Activated gamma-delta T cell treated with anti-CD3 and anti-CD28 coated beads, Interleukin-2, amount 50 U/mL, for 16 hours (primary cell): ENCODE data around the gene FMN1.

Experiments used
- DNase-seq: peaks from one replicate; pipeline ENCODE4 v3.0.0-alpha.2; 2020; ENCODE audit warnings: low read depth

FMN1 gene

GRCh38 chr15:33200903-33201302 is 6.4 kb upstream of the FMN1 start:
- DNase-seq, result no peak

DNA sequence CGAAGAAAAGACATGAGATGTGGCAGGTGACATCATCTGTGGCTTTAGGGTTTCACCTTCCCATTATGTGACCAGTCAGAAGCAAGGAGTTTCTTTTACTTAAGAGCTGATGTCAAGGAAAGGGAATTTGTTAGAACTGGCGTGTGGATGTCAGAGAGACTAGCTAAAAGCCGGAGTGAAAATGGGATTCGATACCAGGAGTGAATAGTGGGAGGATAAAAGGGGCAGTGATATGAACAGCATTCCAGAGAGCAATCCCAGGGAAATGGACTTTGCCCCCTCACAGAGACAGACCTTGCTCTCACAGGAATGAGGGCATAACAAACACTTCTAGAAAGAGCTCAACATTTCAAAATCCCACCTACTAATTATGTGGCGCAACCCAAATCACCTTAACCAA is 5.9 kb upstream of the FMN1 start:
- no peak for DNase-seq

GRCh38 chr15:33198541-33198940 is 4.0 kb upstream of the FMN1 start:
- DNase-seq, result no peak

DNA sequence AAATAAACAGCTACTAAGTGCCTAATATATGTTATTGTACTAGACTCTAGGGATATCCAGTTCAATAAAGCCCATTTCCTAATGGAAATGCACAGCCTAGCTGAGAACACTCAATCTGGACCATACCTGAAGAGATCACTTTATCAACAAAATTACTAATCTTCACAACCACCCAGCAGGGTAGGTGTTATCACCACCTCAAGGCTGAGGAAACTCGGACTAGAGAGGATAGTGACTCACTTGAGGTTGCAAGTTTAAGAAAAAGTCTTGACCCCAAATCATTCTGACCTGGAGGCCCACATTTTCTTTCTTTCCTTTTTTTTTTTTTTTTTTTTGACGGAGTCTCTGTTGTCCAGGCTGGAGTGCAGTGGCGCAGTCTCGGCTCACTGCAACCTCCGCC is 3.1 kb upstream of the FMN1 start:
- no peak for DNase-seq

GRCh38 chr15:33194237-33194636 is 277 bp downstream of the FMN1 start:
- no peak for DNase-seq

- no peak for DNase-seq
These were observed 2.9 kb downstream of the FMN1 start for GRCh38 chr15:33191591-33191990.

- no peak for DNase-seq
These were observed 4.0 kb downstream of the FMN1 start for GRCh38 chr15:33190539-33190938.

DNA sequence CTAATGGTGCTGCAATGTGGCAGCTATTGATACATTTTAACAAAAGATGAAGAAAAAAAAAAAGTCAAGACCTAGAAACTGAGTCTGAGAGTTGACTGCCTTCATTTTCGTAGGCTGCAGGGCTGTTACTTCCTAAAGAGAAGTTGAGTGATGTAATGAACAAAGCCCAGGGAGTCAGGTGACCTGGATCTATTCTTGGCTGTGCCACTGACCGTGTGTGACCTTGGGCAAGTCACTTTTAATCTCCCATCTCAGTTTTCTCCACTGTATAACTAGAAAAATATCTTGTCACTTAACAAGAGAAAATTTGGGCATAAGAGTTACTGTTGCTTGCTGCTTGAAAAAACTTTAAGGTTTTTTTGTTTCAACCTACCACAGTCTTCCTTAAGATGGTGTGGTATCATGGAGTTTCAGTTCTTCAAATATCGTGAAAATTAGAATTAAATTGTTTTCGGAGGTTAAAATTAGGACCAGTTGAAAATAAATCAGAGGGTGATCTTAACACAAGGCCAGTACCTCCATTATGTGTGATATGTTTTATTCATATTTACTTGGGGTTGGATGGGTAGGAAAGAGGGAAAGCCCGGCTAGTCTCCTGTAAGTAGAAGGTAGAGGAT is 5.8 kb downstream of the FMN1 start:
- no peak for DNase-seq

GRCh38 chr15:33188159-33188558 is 6.4 kb downstream of the FMN1 start:
- DNase-seq, result no peak

DNA sequence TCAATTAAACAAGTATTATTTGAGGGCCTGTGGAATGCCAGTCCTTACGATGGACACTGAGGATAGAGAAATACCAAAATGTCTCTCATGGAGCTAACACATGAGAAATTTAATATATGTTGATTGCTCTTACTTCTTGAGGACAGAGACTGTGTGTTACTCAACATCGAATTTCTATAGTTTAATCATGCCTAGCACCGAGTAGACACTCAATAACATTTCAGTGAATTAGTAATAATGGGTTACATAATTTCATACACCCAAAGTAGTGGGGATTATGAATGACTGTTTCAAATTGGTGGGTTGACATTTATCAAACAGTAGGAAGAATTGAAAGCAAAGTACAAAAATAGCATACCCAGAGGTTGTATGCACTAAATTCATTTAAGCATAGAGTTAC is 11.2 kb downstream of the FMN1 start:
- no peak for DNase-seq

DNA sequence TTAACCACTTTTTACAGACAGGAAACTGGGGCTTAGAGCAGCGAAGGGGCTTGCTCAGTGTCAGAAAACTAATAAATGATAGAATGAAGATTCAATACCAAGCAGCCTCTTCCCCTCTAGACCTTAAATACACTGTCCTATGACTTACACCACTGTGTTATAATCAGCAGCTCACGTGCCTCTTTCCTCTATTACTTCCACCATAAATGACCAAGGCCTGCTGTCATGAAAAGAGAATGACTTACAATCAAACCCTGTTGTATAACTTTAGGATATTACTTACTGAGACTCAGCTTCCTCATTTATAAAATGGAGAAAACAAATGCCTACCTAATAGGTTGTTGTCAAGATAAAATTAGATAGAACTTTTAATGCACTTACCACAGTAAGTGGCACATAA is 11.6 kb downstream of the FMN1 start:
- no peak for DNase-seq

GRCh38 chr15:33182278-33182905 is 12.1 kb downstream of the FMN1 start:
- DNase-seq, result no peak

- DNase-seq, result no peak
These were observed 14.6 kb downstream of the FMN1 start for GRCh38 chr15:33179874-33180273.

DNA sequence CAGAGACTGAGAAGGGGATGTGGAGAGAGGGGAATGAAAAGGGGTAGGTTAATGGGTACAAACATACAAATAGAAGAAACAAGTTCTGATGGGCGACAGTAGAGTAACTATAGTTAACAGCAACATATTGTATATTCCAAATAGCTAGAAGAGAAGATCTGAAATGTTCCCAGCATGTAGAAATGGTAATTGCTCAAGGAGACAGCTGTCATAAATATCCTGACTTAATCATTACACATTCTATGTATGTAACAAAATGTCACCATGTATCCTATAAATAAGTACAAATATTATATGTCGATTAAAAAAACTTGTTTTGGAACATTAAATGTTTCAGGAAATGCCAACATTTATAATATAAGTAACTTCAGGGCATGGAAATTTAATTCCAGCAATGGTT is 23.3 kb downstream of the FMN1 start:
- no peak for DNase-seq

GRCh38 chr15:33169625-33170024 is 24.9 kb downstream of the FMN1 start:
- DNase-seq, result no peak

DNA sequence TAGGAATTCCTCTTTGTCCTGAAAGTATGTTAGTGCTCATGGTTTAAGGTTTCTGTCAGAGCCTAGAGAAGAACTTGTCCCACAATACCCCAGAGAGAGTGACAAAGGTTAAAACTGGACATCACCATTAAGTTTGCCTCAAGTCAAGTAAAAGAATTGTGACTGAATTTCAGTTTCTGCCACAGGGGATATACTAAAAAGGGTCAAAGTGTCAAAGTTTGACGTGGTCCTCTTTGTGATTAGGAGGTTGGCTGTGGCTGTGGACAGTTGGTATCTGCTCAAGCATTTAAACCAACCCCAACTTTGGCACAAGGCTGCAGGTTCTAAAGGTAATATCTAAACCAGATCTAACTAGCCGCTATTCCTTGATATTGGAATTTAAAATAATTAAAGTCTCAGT is 26.1 kb downstream of the FMN1 start:
- DNase-seq, result no peak

DNA sequence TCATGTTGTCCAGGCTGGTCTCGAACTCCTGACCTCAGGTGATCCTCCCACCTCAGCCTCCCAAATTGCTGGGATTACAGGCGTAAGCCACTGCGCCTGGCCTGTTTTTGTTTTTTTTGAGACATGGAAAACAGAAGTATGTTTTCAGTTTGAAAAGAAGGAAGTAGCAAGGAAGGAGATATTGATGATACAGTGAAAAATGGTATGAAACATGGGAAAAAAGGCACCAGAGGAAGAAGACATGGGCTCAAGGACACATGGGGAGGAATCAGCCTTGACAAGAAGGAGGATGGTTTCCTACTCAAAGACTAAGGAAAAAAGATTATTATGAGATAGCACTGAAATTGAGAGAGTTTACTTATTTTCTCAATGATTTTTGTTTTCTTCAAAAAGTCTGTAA is 30.7 kb downstream of the FMN1 start:
- no peak for DNase-seq

GRCh38 chr15:33161209-33161608 is 33.3 kb downstream of the FMN1 start:
- no peak for DNase-seq

- DNase-seq, result no peak
These were observed 33.8 kb downstream of the FMN1 start for GRCh38 chr15:33160581-33161165.

DNA sequence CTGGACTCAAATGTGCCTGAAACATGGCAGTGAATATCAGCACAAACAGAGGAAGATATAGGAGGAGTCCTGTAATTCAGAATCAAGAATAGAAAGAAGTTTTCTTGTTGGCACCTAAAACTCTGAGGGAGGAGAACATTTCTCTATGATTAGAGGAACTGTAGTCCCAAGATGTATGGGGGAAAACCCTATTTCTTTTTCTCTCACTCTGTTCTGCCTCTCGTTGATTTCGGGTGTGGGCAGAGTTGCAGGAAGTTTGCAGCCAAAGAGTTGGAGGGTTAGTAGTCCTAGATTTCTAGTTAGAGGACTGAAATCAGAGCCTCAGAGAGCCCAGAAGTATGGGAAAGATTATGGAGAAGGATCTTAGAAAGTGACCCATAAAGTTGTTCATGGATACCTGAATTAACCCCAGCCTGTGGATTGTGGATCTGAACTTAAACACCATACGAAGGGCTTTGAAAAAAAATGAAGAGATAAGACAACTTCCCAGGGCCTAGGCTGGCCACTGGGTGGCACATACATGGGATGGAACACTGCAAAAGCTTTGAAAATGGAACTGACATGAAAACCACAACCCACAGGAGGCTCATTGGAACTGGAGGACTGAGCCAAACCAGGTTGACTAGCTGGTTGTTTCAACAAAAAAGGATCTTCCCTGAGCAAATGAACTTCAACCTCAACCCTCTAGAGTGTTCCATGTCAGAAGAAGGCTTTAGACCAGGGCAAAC is 34.6 kb downstream of the FMN1 start:
- no peak for DNase-seq

- DNase-seq, result no peak
These were observed 36.1 kb downstream of the FMN1 start for GRCh38 chr15:33158366-33158765.

- no peak for DNase-seq
These were observed 37.0 kb downstream of the FMN1 start for GRCh38 chr15:33157371-33158037.
